AG04450 (cell line): ENCODE results near the gene ZNF346. TPM values are rescaled to one million over a fixed set of nuclear protein-coding genes. Genes with fewer than 3 reads are reported as not detected.
A peak's percentile ranks its signal among the peaks of the same experiment; 100 is the strongest.

ENCODE experiments used
- CTCF ChIA-PET: fragments of 300-600, 350-600 bp; formaldehyde crosslinking; extraction: SDS; loops from one replicate; lab custom pipeline; 2022; ENCODE audit warnings: antibody characterized with exemption, inconsistent platforms; lab: Charles Lee
- POLR2A ChIA-PET: fragments of 350-600 bp; formaldehyde crosslinking; extraction: SDS; loops from one replicate; lab custom pipeline; 2021; ENCODE audit warnings: antibody characterized with exemption, inconsistent platforms; lab: Yijun Ruan, JAX
- DNase-seq: peaks from one replicate; pipeline ENCODE4 v3.0.0-alpha.2; 2011; ENCODE audit warnings: low read depth, low spot score
- H3K27ac ChIP-seq: one replicate; pipeline ENCODE4 v1.5.1; 2012; ENCODE audit warnings: low read depth, low read length, control low read depth
- H3K27me3 ChIP-seq: one replicate; pipeline ENCODE4 v1.6.0; 2012; ENCODE audit warnings: low read length; ENCODE audit not compliant: control insufficient read depth, insufficient read depth
- H3K4me3 ChIP-seq: 2 replicates; pipeline ENCODE4 v1.5.1; 2011; ENCODE audit warnings: mild to moderate bottlenecking, low read depth, low read length, control low read depth
- H3K9me3 ChIP-seq: 2 replicates; pipeline ENCODE4 v1.5.1; 2012; ENCODE audit warnings: low read length; ENCODE audit not compliant: control insufficient read depth, insufficient read depth
- CTCF ChIP-seq: IDR thresholded peaks from 2 replicates; pipeline ENCODE4 v1.5.1; 2011; ENCODE audit warnings: low read depth, low read length, control low read depth, inconsistent platforms
- polyA plus RNA-seq: library from polyadenylated mRNA; depleted of rRNA; stranded (reverse); fragments of >200 nt; gene quantifications from 2 replicates; pipeline ENCODE4 v1.2.3, GENCODE V29; 2011

Gene ZNF346
- polyA plus RNA-seq, 1 experiment: 15.0 TPM

DNA sequence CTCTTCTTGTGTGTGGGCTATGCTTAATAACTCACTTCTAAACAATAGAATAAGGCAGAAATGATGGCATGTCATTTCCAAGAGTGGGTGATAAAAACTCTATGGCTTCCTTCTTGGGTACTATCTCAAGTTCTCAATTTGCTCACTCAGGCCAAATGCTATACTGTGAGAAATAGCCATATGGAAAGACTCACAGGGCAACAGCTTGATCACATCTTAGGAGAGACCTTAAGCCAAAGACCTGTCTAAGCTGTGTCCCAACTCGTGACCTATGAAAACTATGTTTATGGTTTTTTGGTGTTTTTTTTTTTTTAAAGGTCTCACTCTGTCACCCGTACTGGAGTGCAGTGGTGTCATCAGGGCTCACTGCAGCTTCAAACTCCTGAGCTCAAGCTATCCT lies 13.8 kb upstream of the ZNF346 start:
- Histone ChIP-seq H3K27me3 (no peaks in the 10 kb centered on the region), H3K4me3 (no peak overlapping the region), H3K27ac (no peak overlapping the region), H3K9me3 (peaks cover 4% of the 10 kb centered on the region; the same call in 1 of the 2 replicates)
- ChIA-PET POLR2A (interaction anchor here (0.6 to 0.7 kb wide), 2 partner anchors 100 to 333 kb away, joined by 3 to 4 read pairs; no protein-coding TSS in a partner anchor), CTCF (no interaction called here)
- TF ChIP-seq CTCF: no peak
- DNase-seq: no peak

DNA sequence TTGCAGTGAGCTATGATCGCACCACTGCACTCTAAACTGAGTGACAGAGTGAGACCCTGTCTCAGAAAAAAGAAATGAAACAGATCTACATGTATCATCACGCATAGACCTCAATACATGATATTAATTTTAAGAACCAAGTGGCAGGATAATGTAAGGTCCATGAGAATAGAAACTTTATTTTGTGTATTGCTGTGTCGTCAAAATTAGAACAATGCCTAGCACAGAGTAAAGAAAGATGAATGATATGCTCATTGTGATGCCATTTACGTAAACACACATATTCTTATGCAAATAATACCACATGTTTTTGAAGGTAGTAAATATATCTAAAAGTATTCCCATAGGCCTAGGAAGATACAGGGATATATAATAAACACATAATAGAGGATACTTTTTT lies 12.3 kb upstream of the ZNF346 start:
- TF ChIP-seq CTCF: no peak
- POLR2A ChIA-PET: interaction anchor here (0.6 kb wide), 1 partner anchor 18 kb away, joined by 6 read pairs; no protein-coding TSS in a partner anchor
- no peak for DNase-seq
- Histone ChIP-seq H3K9me3 (peaks cover 4% of the 10 kb centered on the region; the same call in 1 of the 2 replicates), H3K4me3 (no peak overlapping the region), H3K27me3 (no peaks in the 10 kb centered on the region), H3K27ac (no peak overlapping the region)
- CTCF ChIA-PET: no interaction called here

GRCh38 chr5:177015156-177015555 lies 7.3 kb upstream of the ZNF346 start:
- ChIA-PET CTCF (interaction anchor here (1.2 kb wide), 1 partner anchor 389 kb away, joined by 3 read pairs; no protein-coding TSS in a partner anchor), POLR2A (no interaction called here)
- no peaks in the 10 kb centered on the region for H3K9me3 ChIP-seq
- TF ChIP-seq CTCF: no peak
- H3K27me3 ChIP-seq: no peaks in the 10 kb centered on the region
- H3K27ac ChIP-seq: no peak overlapping the region
- no peak for DNase-seq
- no peak overlapping the region for H3K4me3 ChIP-seq

DNA sequence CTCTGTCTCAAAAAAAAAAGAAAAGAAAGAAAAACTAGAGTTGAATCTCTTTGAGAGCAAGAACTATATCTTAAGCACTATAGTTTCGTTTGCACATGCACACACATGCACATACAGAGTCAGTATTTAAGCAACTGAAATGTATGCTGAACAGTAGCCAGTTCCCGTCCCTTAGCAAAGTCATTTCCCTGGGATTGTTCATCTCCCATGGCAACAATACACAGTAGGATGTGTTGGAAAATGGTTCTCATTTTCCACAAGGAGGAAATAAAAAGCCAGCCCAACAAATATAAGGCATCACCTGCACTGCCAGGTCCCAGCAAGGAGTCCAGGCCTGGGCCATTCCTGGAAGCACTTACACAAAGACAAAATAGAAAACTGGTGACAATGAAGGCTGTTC lies 4.2 kb upstream of the ZNF346 start:
- Histone ChIP-seq H3K27ac (no peak overlapping the region), H3K9me3 (no peaks in the 10 kb centered on the region; the same call in 1 of the 2 replicates), H3K4me3 (no peak overlapping the region), H3K27me3 (no peaks in the 10 kb centered on the region)
- no peak for TF ChIP-seq CTCF
- ChIA-PET CTCF (interaction anchor here (1.9 kb wide), 1 partner anchor 54 kb away, joined by 9 read pairs; no protein-coding TSS in a partner anchor), POLR2A (no interaction called here)
- no peak for DNase-seq

GRCh38 chr5:177020033-177020432 lies 2.5 kb upstream of the ZNF346 start:
- POLR2A ChIA-PET: interaction anchor here (0.8 kb wide), 1 partner anchor 13 kb away, joined by 5 read pairs; the partner anchor contains the start of gene UIMC1
- CTCF ChIA-PET: interaction anchor here (0.7 to 1.9 kb wide), 4 partner anchors 52 to 362 kb away, joined by 4 to 9 read pairs (median 6); no protein-coding TSS in a partner anchor

More at GRCh38 chr5:177020033-177020432, 2.5 kb upstream of the ZNF346 start:
- Histone ChIP-seq H3K4me3 (no peak overlapping the region), H3K9me3 (no peaks in the 10 kb centered on the region; the same call in 1 of the 2 replicates), H3K27me3 (no peaks in the 10 kb centered on the region), H3K27ac (peak overlapping the region; percentile 21)
- DNase-seq: no peak
- TF ChIP-seq CTCF: no peak
